ENCODE measurements around the gene NTN4. TPM values are rescaled to one million over a fixed set of nuclear protein-coding genes. Genes with fewer than 3 reads are reported as not detected.
"Not testable (repeated sequence)": the region's sequence is repeated elsewhere in the genome, so short reads cannot be mapped to it uniquely, and the experiment has no call there.

Gene NTN4
- total RNA-seq, 1 donor from 2014 or later: 21.2 TPM

- Mint-ChIP-seq H3K27me3 (no peaks in the 10 kb centered on the region), H3K27ac (no peak overlapping the region)
These were observed 165.6 kb downstream of the NTN4 start for GRCh38 chr12:95625012-95625411.

GRCh38 chr12:95624589-95624988 lies 166.0 kb downstream of the NTN4 start:
- Mint-ChIP-seq H3K27me3 (no peaks in the 10 kb centered on the region), H3K9me3 (no peaks in the 10 kb centered on the region), H3K4me3 (no peak overlapping the region), H3K36me3 (no peaks in the 10 kb centered on the region), H3K4me1 (ENCODE audit: unreplicated experiment) (no peaks in the 10 kb centered on the region), H3K27ac (no peak overlapping the region)
- TF ChIP-seq CTCF (conservative IDR thresholded peaks at IDR 0.05): no peak
- no peak for DNase-seq (ENCODE audit: extremely low spot score, unreplicated experiment)

More at GRCh38 chr12:95625012-95625411, 165.6 kb downstream of the NTN4 start:
- H3K9me3 Mint-ChIP-seq: no peaks in the 10 kb centered on the region
- H3K4me3 Mint-ChIP-seq: no peak overlapping the region
- TF ChIP-seq CTCF (conservative IDR thresholded peaks at IDR 0.05): no peak
- H3K36me3 Mint-ChIP-seq: no peaks in the 10 kb centered on the region
- no peaks in the 10 kb centered on the region for H3K4me1 Mint-ChIP-seq (ENCODE audit: unreplicated experiment)
- DNase-seq (ENCODE audit: extremely low spot score, unreplicated experiment): no peak

- Mint-ChIP-seq H3K4me3 (no peak overlapping the region), H3K27me3 (no peaks in the 10 kb centered on the region), H3K9me3 (no peaks in the 10 kb centered on the region), H3K27ac (no peak overlapping the region), H3K4me1 (ENCODE audit: unreplicated experiment) (no peaks in the 10 kb centered on the region), H3K36me3 (no peaks in the 10 kb centered on the region)
- peak; percentile 76 for TF ChIP-seq CTCF (conservative IDR thresholded peaks at IDR 0.05)
- no peak for DNase-seq (ENCODE audit: extremely low spot score, unreplicated experiment)
These were observed 166.9 kb downstream of the NTN4 start for GRCh38 chr12:95623554-95624170.

GRCh38 chr12:95622879-95623278 lies 167.7 kb downstream of the NTN4 start:
- no peaks in the 10 kb centered on the region for H3K36me3 Mint-ChIP-seq
- no peak overlapping the region for H3K4me3 Mint-ChIP-seq
- H3K4me1 Mint-ChIP-seq (ENCODE audit: unreplicated experiment): no peaks in the 10 kb centered on the region
- no peaks in the 10 kb centered on the region for H3K27me3 Mint-ChIP-seq
- no peak overlapping the region for H3K27ac Mint-ChIP-seq
- no peak for DNase-seq (ENCODE audit: extremely low spot score, unreplicated experiment)
- no peaks in the 10 kb centered on the region for H3K9me3 Mint-ChIP-seq
- TF ChIP-seq CTCF (conservative IDR thresholded peaks at IDR 0.05): no peak

GRCh38 chr12:95621725-95622124 lies 168.8 kb downstream of the NTN4 start:
- H3K36me3 Mint-ChIP-seq: no peaks in the 10 kb centered on the region
- H3K27me3 Mint-ChIP-seq: no peaks in the 10 kb centered on the region
- no peak overlapping the region for H3K4me3 Mint-ChIP-seq
- H3K9me3 Mint-ChIP-seq: no peaks in the 10 kb centered on the region
- no peak for TF ChIP-seq CTCF (conservative IDR thresholded peaks at IDR 0.05)
- no peak overlapping the region for H3K27ac Mint-ChIP-seq
- no peak for DNase-seq (ENCODE audit: extremely low spot score, unreplicated experiment)
- no peaks in the 10 kb centered on the region for H3K4me1 Mint-ChIP-seq (ENCODE audit: unreplicated experiment)

GRCh38 chr12:95620171-95620570 lies 170.4 kb downstream of the NTN4 start:
- peaks cover 5% of the 10 kb centered on the region for H3K4me1 Mint-ChIP-seq (ENCODE audit: unreplicated experiment)
- no peaks in the 10 kb centered on the region for H3K27me3 Mint-ChIP-seq
- no peak for TF ChIP-seq CTCF (conservative IDR thresholded peaks at IDR 0.05)
- no peak for DNase-seq (ENCODE audit: extremely low spot score, unreplicated experiment)
- H3K9me3 Mint-ChIP-seq: no peaks in the 10 kb centered on the region
- H3K36me3 Mint-ChIP-seq: no peaks in the 10 kb centered on the region
- no peak overlapping the region for H3K27ac Mint-ChIP-seq
- H3K4me3 Mint-ChIP-seq: no peak overlapping the region

- DNase-seq (ENCODE audit: extremely low spot score, unreplicated experiment); H3K27ac Mint-ChIP-seq; H3K36me3 Mint-ChIP-seq; H3K4me3 Mint-ChIP-seq; H3K4me1 Mint-ChIP-seq (ENCODE audit: unreplicated experiment); H3K27me3 Mint-ChIP-seq; H3K9me3 Mint-ChIP-seq: not testable (repeated sequence)
These were observed 174.1 kb downstream of the NTN4 start for GRCh38 chr12:95616470-95616869.
